ENCODE data around the gene PHF21B.

- no peak for TF ChIP-seq CTCF (IDR thresholded peaks at IDR 0.05)
- no peak for TF ChIP-seq POLR2A (IDR thresholded peaks at IDR 0.05)
Observed at GRCh38 chr22:44990328-44990727, 19.5 kb downstream of the PHF21B start.
